HepG2 (cell line): ENCODE results near the gene HOXA7. TPM values are rescaled to one million over a fixed set of nuclear protein-coding genes. Genes with fewer than 3 reads are reported as not detected.
A peak's percentile ranks its signal among the peaks of the same experiment; 100 is the strongest.

ENCODE experiments used
- ARID4A ChIP-seq: sonication (generic); formaldehyde crosslinking; IDR thresholded peaks from 2 replicates; pipeline ENCODE4 v1.5.0; 2020; ENCODE audit warnings: mild to moderate bottlenecking, missing genetic modification reagents, borderline replicate concordance
- ATM ChIP-seq: fragments of 450-650 bp; IDR thresholded peaks from 2 replicates; pipeline ENCODE4 v1.7.1; 2017; ENCODE audit warnings: mild to moderate bottlenecking, borderline replicate concordance
- CTCF ChIP-seq: sonication (generic); formaldehyde crosslinking; IDR thresholded peaks from 2 replicates; pipeline ENCODE4 v1.5.0; 2020; ENCODE audit warnings: mild to moderate bottlenecking, missing genetic modification reagents, moderate library complexity
- GATAD1 ChIP-seq: IDR thresholded peaks from 2 replicates; pipeline ENCODE4 v1.6.1; 2016; ENCODE audit warnings: missing genetic modification reagents, missing compliant biosample characterization
- GPN1 ChIP-seq: sonication (generic); formaldehyde crosslinking; IDR thresholded peaks from 2 replicates; pipeline ENCODE4 v1.5.1; 2020; ENCODE audit warnings: missing genetic modification reagents, borderline replicate concordance
- NFIC ChIP-seq: IDR thresholded peaks from 2 replicates; pipeline ENCODE4 v1.6.1; 2012; ENCODE audit warnings: mild to moderate bottlenecking, low read length, inconsistent platforms
- RARA ChIP-seq: IDR thresholded peaks from 2 replicates; pipeline ENCODE4 v1.6.1; 2016; ENCODE audit warnings: missing genetic modification reagents, missing compliant biosample characterization
- TFE3 ChIP-seq: IDR thresholded peaks from 2 replicates; pipeline ENCODE4 v1.6.1; 2016
- TGIF2 ChIP-seq: IDR thresholded peaks from 2 replicates; pipeline ENCODE4 v1.6.1; 2016; ENCODE audit warnings: control low read depth, missing compliant biosample characterization
- ZBTB1 ChIP-seq: sonication (generic); formaldehyde crosslinking; IDR thresholded peaks from 2 replicates; pipeline ENCODE4 v1.4.0; 2020; ENCODE audit warnings: missing genetic modification reagents, borderline replicate concordance
- ZNF17 ChIP-seq: sonication (generic); formaldehyde crosslinking; IDR thresholded peaks from 2 replicates; pipeline ENCODE4 v1.5.0; 2020; ENCODE audit warnings: mild to moderate bottlenecking, missing genetic modification reagents
- ZNF180 ChIP-seq: sonication (generic); formaldehyde crosslinking; IDR thresholded peaks from 2 replicates; pipeline ENCODE4 v1.4.0; 2020; ENCODE audit warnings: low read depth, missing genetic modification reagents, borderline replicate concordance
- ZNF343 ChIP-seq: sonication (generic); formaldehyde crosslinking; IDR thresholded peaks from 2 replicates; pipeline ENCODE4 v1.4.0; 2020; ENCODE audit warnings: mild to moderate bottlenecking, missing genetic modification reagents
- ZNF572 ChIP-seq: sonication (generic); formaldehyde crosslinking; IDR thresholded peaks from 2 replicates; pipeline ENCODE4 v1.5.1; 2020; ENCODE audit warnings: mild to moderate bottlenecking, missing genetic modification reagents
- ZSCAN5A ChIP-seq: sonication (generic); formaldehyde crosslinking; IDR thresholded peaks from 2 replicates; pipeline ENCODE4 v1.8.0; 2022; ENCODE audit warnings: mild to moderate bottlenecking, missing genetic modification reagents, borderline replicate concordance
- polyA plus RNA-seq, 8 experiments: library from polyadenylated mRNA; depleted of rRNA in 3 of 8; stranded (reverse) in 7 of 8; unstranded in 1 of 8; fragments of >200 nt; fragmentation: Illumina TruSeq in 4 of 8; extraction: Trizol in 4 of 8; gene quantifications; 2 replicates each; pipeline versions ENCODE4 v1.2.1 to v1.2.3, GENCODE V29; 2011 to 2016; ENCODE audit warnings: low read depth in 4 of 8, missing spikeins in 1 of 8, mixed read lengths in 1 of 8; ENCODE audit not compliant: insufficient read depth in 1 of 8
- total RNA-seq, 5 experiments: library from RNA; depleted of rRNA; stranded (reverse); fragments of >200 nt; fragmentation: Illumina TruSeq; extraction: Trizol; gene quantifications; 2 replicates each; pipeline ENCODE4 v1.2.3, GENCODE V29; 2016; ENCODE audit warnings: low read depth in 1 of 5
- TF ChIP-seq, protein P1 (sequence below): sonication (generic); formaldehyde crosslinking; IDR thresholded peaks from 2 replicates; pipeline ENCODE4 v1.9.0; 2022; ENCODE audit warnings: missing genetic modification reagents, mild to moderate bottlenecking, borderline replicate concordance

HOXA7 gene
- total and polyA plus RNA-seq, 2 of the 13 experiments (the other 11 are each of a cell fraction or from before 2014, with no cell fraction given): 0.05 TPM; not detected in 1

- TF ChIP-seq NFIC (peak; percentile 44; the same call in 1 of the 2 replicates), CTCF (CRISPR knock-in tag) (peak; percentile 42), TFE3 (no peak; the same call in 1 of the 2 replicates), ZBTB1 (no peak), ZNF180 (CRISPR knock-in tag) (no peak), GATAD1 (CRISPR knock-in tag) (no peak), ATM (no peak), TGIF2 (no peak), GPN1 (CRISPR knock-in tag) (no peak), ZNF17 (no peak), ZSCAN5A (CRISPR knock-in tag) (no peak), ARID4A (CRISPR knock-in tag) (no peak; the same call in 1 of the 2 replicates), RARA (CRISPR knock-in tag) (peak; percentile 100), ZNF343 (CRISPR knock-in tag) (no peak), ZNF572 (CRISPR knock-in tag) (no peak)
- TF ChIP-seq, protein P1, sequence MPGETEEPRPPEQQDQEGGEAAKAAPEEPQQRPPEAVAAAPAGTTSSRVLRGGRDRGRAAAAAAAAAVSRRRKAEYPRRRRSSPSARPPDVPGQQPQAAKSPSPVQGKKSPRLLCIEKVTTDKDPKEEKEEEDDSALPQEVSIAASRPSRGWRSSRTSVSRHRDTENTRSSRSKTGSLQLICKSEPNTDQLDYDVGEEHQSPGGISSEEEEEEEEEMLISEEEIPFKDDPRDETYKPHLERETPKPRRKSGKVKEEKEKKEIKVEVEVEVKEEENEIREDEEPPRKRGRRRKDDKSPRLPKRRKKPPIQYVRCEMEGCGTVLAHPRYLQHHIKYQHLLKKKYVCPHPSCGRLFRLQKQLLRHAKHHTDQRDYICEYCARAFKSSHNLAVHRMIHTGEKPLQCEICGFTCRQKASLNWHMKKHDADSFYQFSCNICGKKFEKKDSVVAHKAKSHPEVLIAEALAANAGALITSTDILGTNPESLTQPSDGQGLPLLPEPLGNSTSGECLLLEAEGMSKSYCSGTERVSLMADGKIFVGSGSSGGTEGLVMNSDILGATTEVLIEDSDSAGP (CRISPR knock-in tag): no peak
Observed at GRCh38 chr7:27133409-27134231, 22.9 kb downstream of the HOXA7 start (continued).
